ENCODE measurements around the gene VWA3B. TPM values are rescaled to one million over a fixed set of nuclear protein-coding genes. Genes with fewer than 3 reads are reported as not detected.

The VWA3B gene
- total and polyA plus RNA-seq, 2 of the 4 experiments (the other 2 are of a cell fraction) = not detected

GRCh38 chr2:98317214-98317613, 230.2 kb downstream of the VWA3B start:
- Histone ChIP-seq H3K56ac (ENCODE audit: extremely low read depth, insufficient read depth, low read length) (no peak overlapping the region), H3K4me3 (ENCODE audit: insufficient read depth, low read depth, low read length) (no peak overlapping the region), H3K18ac (ENCODE audit: low read depth, low read length) (no peak overlapping the region), H2BK20ac (ENCODE audit: low read depth, low read length) (no peak overlapping the region), H2BK15ac (ENCODE audit: low read depth, low read length) (no peak overlapping the region), H3K36me3 (ENCODE audit: control insufficient read depth, insufficient read depth, low read length) (no peaks in the 10 kb centered on the region), H3K27ac (ENCODE audit: insufficient read depth, low read length) (no peak overlapping the region), H4K5ac (ENCODE audit: low read depth, low read length) (no peak overlapping the region), H2AFZ (replicated peaks; ENCODE audit: low read length, poor library complexity) (no peak overlapping the region), H3K14ac (replicated peaks; ENCODE audit: low read depth, low read length) (no peak overlapping the region), H3K9ac (ENCODE audit: low read depth, low read length) (no peak overlapping the region), H3K4ac (ENCODE audit: low read depth, low read length) (no peak overlapping the region), H4K8ac (ENCODE audit: low read depth in 2 of 2, low read length in 2 of 2) (no peak overlapping the region), H3K4me1 (ENCODE audit: control insufficient read depth, insufficient read depth, low read length) (no peaks in the 10 kb centered on the region), H2AK9ac (replicated peaks; ENCODE audit: low read depth, low read length, poor library complexity) (no peak overlapping the region), H3K27me3 (ENCODE audit: control insufficient read depth, insufficient read depth, low read length) (peaks cover 3% of the 10 kb centered on the region), H3K23ac (ENCODE audit: low read depth, low read length) (no peak overlapping the region), H2AK5ac (ENCODE audit: low read depth, low read length) (no peak overlapping the region), H3K9me3 (ENCODE audit: control insufficient read depth, insufficient read depth, low read length) (peaks cover 7% of the 10 kb centered on the region), H3K9me1 (ENCODE audit: insufficient read depth, low read length) (no peaks in the 10 kb centered on the region), H4K20me1 (ENCODE audit: insufficient read depth, low read length) (no peaks in the 10 kb centered on the region), H2BK120ac (ENCODE audit: low read depth, low read length) (no peak overlapping the region), H2BK5ac (ENCODE audit: low read depth, low read length, poor library complexity, severe bottlenecking) (no peak overlapping the region), H3K79me1 (ENCODE audit: low read depth in 1 of 2, low read length in 2 of 2) (no peaks in the 10 kb centered on the region), H3K4me2 (ENCODE audit: low read depth, low read length) (no peak overlapping the region), H4K91ac (ENCODE audit: insufficient read depth, low read depth, low read length) (no peak overlapping the region)
- TF ChIP-seq SMC3 (IDR thresholded peaks at IDR 0.05; ENCODE audit: low read depth, low read length) = no peak
- no peak for TF ChIP-seq ELK1 (IDR thresholded peaks at IDR 0.05; ENCODE audit: borderline replicate concordance, low read depth, low read length)
- no peak for TF ChIP-seq NFE2L2 (IDR thresholded peaks at IDR 0.05; ENCODE audit: low read depth, low read length)
- TF ChIP-seq FOS (IDR thresholded peaks at IDR 0.05; ENCODE audit: low read depth, low read length) = no peak
- TF ChIP-seq USF2 (IDR thresholded peaks at IDR 0.05; ENCODE audit: low read depth, low read length) = no peak
- TF ChIP-seq BHLHE40 (IDR thresholded peaks at IDR 0.05; ENCODE audit: low read depth, low read length) = no peak
- TF ChIP-seq MAZ (IDR thresholded peaks at IDR 0.05; ENCODE audit: borderline replicate concordance, low read depth, low read length) = no peak
- TF ChIP-seq RAD21 (IDR thresholded peaks at IDR 0.05; ENCODE audit: low read length) = no peak
- no peak for TF ChIP-seq CEBPB (IDR thresholded peaks at IDR 0.05; ENCODE audit: low read depth, low read length)
- TF ChIP-seq RCOR1 (IDR thresholded peaks at IDR 0.05; ENCODE audit: insufficient replicate concordance, low read length) = no peak
- no peak for TF ChIP-seq RFX5 (IDR thresholded peaks at IDR 0.05; ENCODE audit: low read depth, low read length)
- no peak for TF ChIP-seq POLR2A (IDR thresholded peaks at IDR 0.05; ENCODE audit: low read depth, low read length)
- TF ChIP-seq MXI1 (IDR thresholded peaks at IDR 0.05; ENCODE audit: borderline replicate concordance, low read depth, low read length) = no peak
- no peak for TF ChIP-seq MAFK (IDR thresholded peaks at IDR 0.05; ENCODE audit: low read depth, low read length)
- ATAC-seq (ENCODE audit: low read depth) = no peak
- dilution Hi-C loops (cut with HindIII; ENCODE audit: low sequenced_read_pairs, unreplicated experiment) = no loop called here
- no TSS peak for BruUV-seq (replicated peaks)
- CTCF ChIA-PET = no interaction called here
- in situ Hi-C loops (cut with MboI; ENCODE audit: low sequenced_read_pairs) = no loop called here
- no peak for DNase-seq
- intact Hi-C loops (cut with micrococcal nuclease) = no loop called here
- POLR2A ChIA-PET (ENCODE audit: unreplicated experiment) = no interaction called here
- no CpG with 5 or more reads among the region's 3 CpGs for WGBS, 2 experiments (ENCODE audit: extremely low coverage in 2 of 2, insufficient read length in 1 of 2)

Data from IMR-90 (cell line).